K562 (cell line): Measurements from ENCODE around the gene GOLPH3.

Experiments
- EHMT2 ChIP-seq: fragments of 450-650 bp; IDR thresholded peaks from 2 replicates; pipeline ENCODE4 v1.6.1; 2018; ENCODE audit warnings: antibody characterized with exemption
- LARP7 ChIP-seq: fragments of 450-650 bp; IDR thresholded peaks from 2 replicates; pipeline ENCODE4 v1.6.1; 2016
- MEF2A ChIP-seq: IDR thresholded peaks from 2 replicates; pipeline ENCODE4 v1.6.1; 2011; ENCODE audit warnings: low read depth, mild to moderate bottlenecking, low read length, moderate library complexity; ENCODE audit not compliant: control insufficient read depth

- TF ChIP-seq EHMT2, result no peak
- no peak for TF ChIP-seq MEF2A
- TF ChIP-seq LARP7, result no peak
Observed at GRCh38 chr5:32136342-32136741, 37.8 kb downstream of the GOLPH3 start.
